A549 (cell line): ENCODE results near the gene ZNG1A. TPM values are rescaled to one million over a fixed set of nuclear protein-coding genes. Genes with fewer than 3 reads are reported as not detected.
"Not testable (repeated sequence)": the region's sequence is repeated elsewhere in the genome, so short reads cannot be mapped to it uniquely, and the experiment has no call there.

Experiments used
- ATAC-seq, 2 experiments: fragments of 200-7000 bp in 1 of 2; fragments of >200 bp in 1 of 2; cut with Nextera tagmentation in 1 of 2; cut with Tn5 transposase in 1 of 2; 3 replicates each; pipeline versions ENCODE4 v1.8.0 to v1.9.1; 2018 to 2020; ENCODE audit warnings: mild to moderate bottlenecking in 1 of 2, moderate library complexity in 1 of 2
- CTCF ChIA-PET: fragments of 300-600 bp; sonication (Branson Sonifier 250); formaldehyde crosslinking; extraction: SDS; loops from one replicate; lab custom pipeline; 2021; ENCODE audit warnings: antibody characterized with exemption, inconsistent platforms; lab: Yijun Ruan, JAX
- POLR2A ChIA-PET: fragments of 350-600 bp; formaldehyde crosslinking; extraction: SDS; loops from one replicate; lab custom pipeline; 2021; ENCODE audit warnings: antibody characterized with exemption, inconsistent platforms; lab: Yijun Ruan, JAX
- DNase-seq, 2 experiments: peaks; one replicate each; pipeline versions ENCODE4 v3.0.0 to v3.0.0-alpha.2; 2011 to 2016; ENCODE audit warnings: low read depth in 1 of 2, low spot score in 1 of 2
- FAIRE-seq: peaks from 2 replicates; lab custom pipeline; 2011; peaks lifted over from hg19 to GRCh38; lab: Jason Lieb, UNC
- H3K27ac ChIP-seq, 2 experiments: fragments of >200 bp; sonication (Bioruptor Twin); formaldehyde crosslinking; 3 replicates each; pipeline ENCODE4 v1.5.1; 2016 to 2017
- H3K4me1 ChIP-seq: fragments of >200 bp; sonication (Bioruptor Twin); formaldehyde crosslinking; 3 replicates; pipeline ENCODE4 v1.6.1; 2016
- H3K4me2 ChIP-seq: fragments of >200 bp; sonication (Bioruptor Twin); formaldehyde crosslinking; 3 replicates; pipeline ENCODE4 v1.6.1; 2016
- H3K4me3 ChIP-seq: fragments of >200 bp; sonication (Bioruptor Twin); formaldehyde crosslinking; 3 replicates; pipeline ENCODE4 v1.5.1; 2016
- H3K9me3 ChIP-seq: fragments of >200 bp; sonication (Bioruptor Twin); formaldehyde crosslinking; 3 replicates; pipeline ENCODE4 v1.6.1; 2016
- CBX8 ChIP-seq: fragments of 200-600 bp; sonication (generic); IDR thresholded peaks from 2 replicates; pipeline ENCODE4 v1.6.1; 2016
- MAX ChIP-seq: IDR thresholded peaks from 2 replicates; pipeline ENCODE4 v1.6.1; 2012
- RNF2 ChIP-seq: fragments of 200-600 bp; sonication (generic); IDR thresholded peaks from 2 replicates; pipeline ENCODE4 v1.6.1; 2016; ENCODE audit warnings: low read depth, mild to moderate bottlenecking, antibody characterized with exemption, moderate library complexity, borderline replicate concordance
- WGBS: methylation state at CpG from one replicate; pipeline ENCODE4 v1.1.6; 2017; ENCODE audit errors: missing lambda C conversion rate; 5-methylcytosine and 5-hydroxymethylcytosine counted together
- polyA plus RNA-seq, 4 experiments: library from polyadenylated mRNA; depleted of rRNA in 3 of 4; stranded (reverse); fragments of >200 nt; fragmentation: RNase III in 1 of 4; extraction: RNeasy Plus Mini Kit Qiagen cat#74134 plus additional on column Dnase treatment in 1 of 4; gene quantifications; 2 replicates in 3 of 4; 3 replicates in 1 of 4; pipeline ENCODE4 v1.2.3, GENCODE V29; 2011 to 2017

The ZNG1A gene
- polyA plus RNA-seq, 2 of the 4 experiments (the other 2 are of a cell fraction), result 34.2 to 43.6 TPM

DNA sequence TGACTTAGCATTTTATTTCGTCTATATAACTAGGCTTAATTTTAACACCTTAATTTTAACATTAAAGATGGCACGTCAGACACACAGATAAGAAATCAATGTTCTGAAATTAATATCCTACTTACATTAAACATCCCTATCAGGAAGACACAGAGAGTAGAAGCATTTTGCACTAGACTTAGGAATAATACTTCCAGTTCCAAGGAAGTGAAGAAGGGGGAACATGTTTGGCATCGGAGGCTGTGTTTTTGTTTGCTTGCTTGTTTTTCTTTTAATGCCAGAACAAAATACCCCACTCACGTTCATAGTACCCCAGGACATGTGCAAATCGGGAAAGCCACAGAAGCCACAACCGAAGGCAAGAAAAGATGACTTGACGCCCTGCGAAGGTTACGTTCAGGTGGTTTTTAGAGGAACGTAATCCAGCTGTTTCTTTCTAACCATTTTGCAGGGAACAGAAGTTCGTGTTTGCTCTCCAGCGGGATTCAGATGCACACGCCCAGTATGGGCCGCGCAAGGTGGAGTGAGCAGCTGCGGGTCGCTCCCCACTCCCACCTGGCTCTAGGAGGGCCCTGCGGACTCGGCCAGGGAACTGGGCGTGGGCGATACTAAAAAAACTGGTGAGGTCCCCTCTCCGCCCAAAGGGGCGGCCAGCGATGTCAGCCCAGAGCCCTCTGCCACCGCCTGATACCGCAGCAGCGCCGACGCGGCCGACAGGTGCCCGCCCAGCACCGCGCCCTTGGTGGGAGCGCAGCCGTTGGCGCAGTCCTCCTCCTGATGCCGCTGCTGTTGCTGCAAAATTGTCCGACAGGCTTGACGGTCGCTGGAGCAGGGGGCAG, 62.4 kb downstream of the ZNG1A start:
- DNase-seq, POLR2A ChIA-PET, H3K9me3 ChIP-seq, H3K4me3 ChIP-seq, ATAC-seq, CTCF ChIA-PET, H3K27ac ChIP-seq, H3K4me1 ChIP-seq, H3K4me2 ChIP-seq, FAIRE-seq: not testable (repeated sequence)
- 80% methylated on average over 32 of the region's 41 CpGs for WGBS

DNA sequence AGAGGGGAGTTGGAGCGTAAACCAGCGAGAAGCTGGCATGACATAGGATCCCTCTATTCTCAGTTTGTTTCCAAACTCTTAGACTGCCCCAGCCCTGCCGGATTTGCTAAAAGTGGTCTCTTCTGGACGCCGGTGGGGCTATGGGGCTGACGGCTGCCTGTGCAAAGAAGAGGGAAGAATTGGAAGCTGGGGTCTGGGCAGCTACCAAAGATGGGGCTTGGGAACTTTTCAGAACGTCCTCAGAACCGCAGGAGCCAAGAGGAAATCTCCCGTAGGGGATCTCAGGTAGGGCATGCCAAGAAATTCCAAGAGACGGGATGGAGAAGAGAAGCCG, 63.8 kb downstream of the ZNG1A start:
- H3K4me1 ChIP-seq, H3K27ac ChIP-seq, POLR2A ChIA-PET, DNase-seq, H3K9me3 ChIP-seq, CTCF ChIA-PET, FAIRE-seq: not testable (repeated sequence)
- Histone ChIP-seq H3K4me3 (peak overlapping the region; percentile 50), H3K4me2 (peak overlapping the region; percentile 96)
- WGBS, result 26% methylated on average over 10 of the region's 11 CpGs
- peak in 1 of 2 experiments; percentile 35; a peak in 2 of 6 replicates for ATAC-seq

DNA sequence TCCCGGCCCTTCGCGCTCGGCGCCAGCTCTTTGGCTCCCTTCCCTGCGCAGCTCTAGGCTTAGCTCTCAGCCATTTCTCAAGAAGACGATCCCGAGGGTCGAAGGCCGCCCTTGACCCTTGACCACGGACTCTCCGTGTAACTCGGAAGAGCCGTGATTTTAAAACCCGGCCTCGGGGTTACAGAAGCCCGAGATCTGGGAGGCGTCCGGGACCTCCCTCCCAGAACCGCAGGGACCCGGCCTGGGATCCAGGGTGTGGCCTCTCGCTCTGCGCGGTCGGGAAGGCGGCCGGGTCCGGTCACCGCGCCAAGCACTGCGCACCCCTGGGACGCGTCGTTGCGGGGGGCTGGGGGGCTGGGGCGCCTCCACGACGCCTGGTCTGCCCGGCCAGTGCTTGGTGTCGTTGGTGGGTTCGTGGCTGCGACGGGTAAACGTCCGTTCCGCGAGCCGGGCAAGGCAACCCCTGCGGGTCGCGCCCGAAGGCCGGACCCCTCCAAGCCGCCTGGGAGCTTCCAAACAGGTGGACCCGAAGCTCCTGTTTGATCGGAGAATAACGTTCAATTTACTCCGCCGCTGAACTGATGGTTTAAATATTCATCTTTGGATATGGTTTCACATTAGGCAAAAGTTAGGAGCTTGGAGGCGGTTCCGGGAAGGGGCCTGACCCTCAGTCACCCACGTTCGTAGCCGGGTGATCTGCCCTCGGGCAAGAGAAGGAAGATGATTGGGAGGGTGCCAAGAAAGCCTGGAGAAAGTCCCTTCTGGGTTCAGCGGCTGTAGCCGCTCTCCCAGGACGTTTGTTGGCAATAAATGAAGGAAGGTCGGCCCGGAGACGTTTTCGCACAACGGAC, 64.4 kb downstream of the ZNG1A start:
- CTCF ChIA-PET, H3K4me1 ChIP-seq, DNase-seq, POLR2A ChIA-PET, H3K27ac ChIP-seq, FAIRE-seq, H3K9me3 ChIP-seq: not testable (repeated sequence)
- ATAC-seq, result peak; percentile 56 to 76
- Histone ChIP-seq H3K4me2 (peak overlapping the region; percentile 96), H3K4me3 (peak overlapping the region; percentile 50)
- 23% methylated on average over 35 of the region's 73 CpGs for WGBS

DNA sequence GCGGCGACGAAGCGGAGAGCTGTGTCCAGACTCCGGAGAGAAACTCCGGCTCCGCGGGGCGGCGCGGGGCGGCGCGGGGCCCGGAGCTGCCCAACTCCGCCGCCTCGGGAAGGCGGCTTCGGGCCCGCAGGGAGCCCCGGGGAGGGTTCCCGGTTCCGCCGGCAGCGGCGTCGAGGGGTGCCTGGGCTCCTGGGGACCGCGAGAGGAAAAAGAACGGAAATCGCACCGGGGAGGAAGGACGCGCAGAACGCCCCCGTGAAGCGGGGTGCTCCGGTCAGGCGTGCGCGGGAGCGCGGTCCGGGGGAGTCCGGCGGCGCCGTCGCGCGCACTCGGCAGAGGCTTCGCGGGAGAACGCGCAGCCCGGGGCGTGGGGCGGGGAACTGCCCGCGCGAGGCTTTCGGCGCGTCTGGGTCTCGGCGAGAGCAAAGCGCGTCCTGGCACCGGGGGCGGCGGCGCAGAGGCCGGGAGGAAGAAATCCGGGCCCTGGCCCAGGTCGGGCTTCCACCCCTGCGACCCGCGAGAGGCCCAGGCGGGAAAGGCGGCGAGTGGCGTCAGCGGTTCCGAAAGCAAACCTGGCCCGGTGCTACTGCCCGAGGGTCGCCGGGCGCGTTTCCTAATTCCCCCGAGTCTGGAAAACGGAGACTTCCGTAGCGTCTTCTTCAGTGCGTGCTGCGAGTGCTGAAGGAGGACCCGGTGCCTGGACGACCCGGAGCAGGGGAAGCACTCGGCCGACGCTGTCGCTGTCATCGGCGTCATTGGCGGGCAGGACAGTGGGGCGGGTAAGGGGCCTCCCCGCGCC, 65.2 kb downstream of the ZNG1A start:
- H3K27ac ChIP-seq, H3K9me3 ChIP-seq, FAIRE-seq, H3K4me1 ChIP-seq, CTCF ChIA-PET, POLR2A ChIA-PET: not testable (repeated sequence)
- DNase-seq (peak in 1 of 2 experiments; percentile 14), ATAC-seq (peak; percentile 30 to 79)
- TF ChIP-seq CBX8 (peak; percentile 49; the same call in 1 of the 2 replicates), MAX (peak; percentile 15; the same call in 1 of the 2 replicates)
- no CpG with 5 or more reads among the region's 111 CpGs for WGBS
- Histone ChIP-seq H3K4me3 (peak overlapping the region; percentile 50), H3K4me2 (peak overlapping the region; percentile 96)

DNA sequence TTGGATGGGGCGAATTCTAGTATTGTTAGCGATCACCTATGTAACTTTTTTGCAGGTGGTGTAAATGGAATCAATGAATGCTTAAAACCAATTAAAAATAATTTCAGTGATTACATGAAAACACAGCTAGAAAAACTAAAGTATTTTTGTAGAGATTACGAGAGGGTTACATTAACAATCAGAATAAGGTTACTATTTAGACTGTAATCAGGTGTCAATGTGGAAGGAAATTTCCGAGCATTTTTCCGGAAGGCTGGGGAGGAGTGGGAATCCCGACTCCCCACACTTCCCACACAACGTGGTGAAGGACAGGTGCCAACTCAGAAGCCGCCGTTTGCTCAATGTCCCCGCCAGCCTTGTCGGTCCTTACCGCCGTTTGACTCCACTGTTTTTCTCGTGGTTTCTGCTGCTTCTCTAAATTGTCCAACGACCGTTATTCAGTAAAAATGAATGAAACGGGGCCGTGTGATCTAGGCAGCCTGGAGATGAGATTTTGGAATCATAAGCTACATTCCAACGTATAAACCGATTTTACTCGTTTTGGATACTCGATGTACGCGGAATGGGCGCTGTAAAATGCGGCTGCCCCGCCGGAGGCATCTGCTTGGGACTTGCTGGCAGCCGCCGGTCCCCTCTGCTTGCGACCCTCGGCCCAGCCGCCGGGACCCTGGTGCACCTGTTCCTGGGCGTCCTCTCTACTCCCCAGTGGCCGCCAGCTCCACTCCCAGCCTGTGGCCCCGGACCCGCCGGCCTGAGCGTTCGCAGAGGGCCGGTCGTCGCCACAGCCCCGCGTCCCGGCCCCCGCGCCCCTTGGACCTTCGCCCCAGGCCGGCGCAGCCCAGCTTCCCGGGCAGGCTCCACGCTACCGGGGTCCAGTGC, 66.0 kb downstream of the ZNG1A start:
- TF ChIP-seq RNF2 (peak; percentile 74; the same call in 1 of the 2 replicates), CBX8 (peak; percentile 75)
- POLR2A ChIA-PET, DNase-seq, CTCF ChIA-PET, H3K4me3 ChIP-seq, FAIRE-seq, ATAC-seq, H3K4me1 ChIP-seq, H3K27ac ChIP-seq, H3K9me3 ChIP-seq: not testable (repeated sequence)
- peak overlapping the region; percentile 96; the same call in 2 of the 3 replicates for H3K4me2 ChIP-seq
- WGBS, result 28% methylated on average over 25 of the region's 55 CpGs

- H3K4me3 ChIP-seq, POLR2A ChIA-PET, H3K4me2 ChIP-seq, H3K4me1 ChIP-seq, ATAC-seq, DNase-seq, FAIRE-seq, CTCF ChIA-PET, H3K27ac ChIP-seq, H3K9me3 ChIP-seq: not testable (repeated sequence)
- TF ChIP-seq RNF2, result peak; percentile 89; the same call in 1 of the 2 replicates
- 1% methylated on average over 4 of the region's 4 CpGs for WGBS
These were observed 68.2 kb downstream of the ZNG1A start for GRCh38 chr9:110672-111071.

DNA sequence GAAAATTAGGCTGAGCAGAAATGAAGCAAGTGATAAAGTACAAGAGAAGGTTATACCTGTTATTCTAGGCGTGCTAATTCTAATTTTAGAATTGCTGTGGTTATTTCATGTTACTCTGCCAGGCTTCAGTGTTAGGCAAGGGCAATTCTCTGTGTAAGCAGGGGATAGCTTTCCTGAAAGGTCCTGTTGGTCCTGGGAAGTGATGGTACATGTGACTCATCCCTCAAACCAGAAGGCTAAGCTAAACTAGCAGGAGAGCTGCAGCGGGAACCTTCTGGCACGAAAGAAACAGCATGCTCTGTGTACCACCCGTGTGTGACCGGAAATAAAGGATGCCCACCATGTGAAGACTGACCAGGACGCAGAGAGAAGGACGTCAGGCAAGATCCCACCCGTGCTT, 69.3 kb downstream of the ZNG1A start:
- CTCF ChIA-PET, POLR2A ChIA-PET, H3K27ac ChIP-seq, DNase-seq, FAIRE-seq, H3K4me3 ChIP-seq, H3K4me2 ChIP-seq, H3K9me3 ChIP-seq, H3K4me1 ChIP-seq: not testable (repeated sequence)
- peak; percentile 12 to 33; a peak in 3 of 6 replicates for ATAC-seq
- 3% methylated on average over 8 of the region's 8 CpGs for WGBS

GRCh38 chr9:108742-109495, 69.9 kb downstream of the ZNG1A start:
- H3K27ac ChIP-seq, CTCF ChIA-PET, FAIRE-seq, POLR2A ChIA-PET, H3K4me1 ChIP-seq, H3K9me3 ChIP-seq, DNase-seq, H3K4me3 ChIP-seq, H3K4me2 ChIP-seq: not testable (repeated sequence)
- peak; percentile 20 to 31; a peak in 5 of 6 replicates for ATAC-seq
- 8% methylated on average over 20 of the region's 22 CpGs for WGBS
